Left lobe of liver (tissue), 2 donors: ENCODE data around the gene KRT75. TPM values are rescaled to one million over a fixed set of nuclear protein-coding genes. Genes with fewer than 3 reads are reported as not detected.
"Not testable (repeated sequence)": the region's sequence is repeated elsewhere in the genome, so short reads cannot be mapped to it uniquely, and the experiment has no call there.

Source experiments
- ATAC-seq: fragments of 200-7000 bp; cut with Tn5 transposase; one replicate; pipeline ENCODE4 v1.9.1; 2020; ENCODE audit warnings: mild to moderate bottlenecking, moderate library complexity
- DNase-seq: peaks from one replicate; pipeline ENCODE4 v3.0.0-alpha.2; 2020; ENCODE audit warnings: low spot score
- total RNA-seq: library from RNA; stranded (reverse); gene quantifications from one replicate; pipeline ENCODE4 v1.2.1, GENCODE V29; 2021
- donor health status: DM: no; HTN: no; CAD: no; lungs with moderate emphysema.
- donor health status: DM: no; HTN: yes; CAD: no.

KRT75 gene
- not detected for total RNA-seq

- ATAC-seq (no peak), DNase-seq (no peak)
These were observed at the start of gene KRT75 for GRCh38 chr12:52434081-52434733. KRT75 (minus strand) TSS chr12:52434371; CDS start chr12:52434304, 67 bp downstream.

GRCh38 chr12:52480073-52480472 lies 45.9 kb upstream of the KRT75 start:
- DNase-seq: no peak
- ATAC-seq: no peak

- DNase-seq (no peak), ATAC-seq (no peak)
These were observed 43.5 kb upstream of the KRT75 start for GRCh38 chr12:52477651-52478050.

- no peak for DNase-seq
- no peak for ATAC-seq
These were observed 40.0 kb upstream of the KRT75 start for GRCh38 chr12:52474212-52474611.

- no peak for DNase-seq
- ATAC-seq: no peak
These were observed 39.6 kb upstream of the KRT75 start, which contains the start of gene KRT6C for GRCh38 chr12:52473768-52474167. KRT6C (minus strand) TSS chr12:52473805; CDS start chr12:52473737, 68 bp downstream.

GRCh38 chr12:52469853-52470252 lies 35.7 kb upstream of the KRT75 start:
- no peak for DNase-seq
- peak; percentile 44 for ATAC-seq

- ATAC-seq (no peak), DNase-seq (no peak)
These were observed 30.7 kb upstream of the KRT75 start for GRCh38 chr12:52464897-52465296.

- no peak for DNase-seq
These were observed 27.5 kb upstream of the KRT75 start for GRCh38 chr12:52461693-52462092.

GRCh38 chr12:52458861-52459260 lies 24.7 kb upstream of the KRT75 start:
- ATAC-seq: no peak
- DNase-seq: no peak

More at GRCh38 chr12:52461693-52462092, 27.5 kb upstream of the KRT75 start:
- ATAC-seq: no peak

GRCh38 chr12:52455821-52456220 lies 21.6 kb upstream of the KRT75 start:
- DNase-seq (no peak), ATAC-seq (no peak)

- DNase-seq: no peak
These were observed 20.4 kb upstream of the KRT75 start for GRCh38 chr12:52454411-52455201.

GRCh38 chr12:52452101-52452500 lies 17.9 kb upstream of the KRT75 start, which contains the start of gene KRT6B:
KRT6B (minus strand) TSS chr12:52452146; CDS start chr12:52452078, 68 bp downstream.
- ATAC-seq (no peak), DNase-seq (no peak)

More at GRCh38 chr12:52454411-52455201, 20.4 kb upstream of the KRT75 start:
- ATAC-seq: no peak

GRCh38 chr12:52448228-52448627 lies 14.1 kb upstream of the KRT75 start:
- ATAC-seq (no peak), DNase-seq (no peak)

- not testable (repeated sequence) for DNase-seq, ATAC-seq
These were observed 13.0 kb upstream of the KRT75 start for GRCh38 chr12:52447196-52447595.

GRCh38 chr12:52446367-52447045 lies 12.3 kb upstream of the KRT75 start:
- no peak for DNase-seq
- ATAC-seq: no peak

GRCh38 chr12:52445876-52446275 lies 11.7 kb upstream of the KRT75 start:
- no peak for DNase-seq
- ATAC-seq: no peak

- no peak for ATAC-seq
- no peak for DNase-seq
These were observed 10.8 kb upstream of the KRT75 start for GRCh38 chr12:52444647-52445595.

- DNase-seq (no peak), ATAC-seq (no peak)
These were observed 9.8 kb upstream of the KRT75 start for GRCh38 chr12:52443966-52444365.

- DNase-seq (no peak), ATAC-seq (peak; percentile 13)
These were observed 8.5 kb upstream of the KRT75 start for GRCh38 chr12:52442600-52443061.

- no peak for ATAC-seq
- DNase-seq: no peak
These were observed 7.2 kb upstream of the KRT75 start for GRCh38 chr12:52441320-52441911.
